Muscle layer of colon (tissue), 2 donors: ENCODE measurements around the gene ACOT11.

Experiments used
- H3K27ac ChIP-seq: one replicate; pipeline ENCODE4 v1.7.0; 2013; ENCODE audit warnings: low read depth, mild to moderate bottlenecking, low read length, moderate library complexity
- H3K27me3 ChIP-seq, 2 donors: one replicate each; pipeline ENCODE4 v1.7.0; 2013; ENCODE audit warnings: low read length in 2 of 2, mild to moderate bottlenecking in 2 of 2; ENCODE audit not compliant: insufficient read depth in 2 of 2, control insufficient read depth in 1 of 2
- H3K36me3 ChIP-seq: one replicate; pipeline ENCODE4 v1.7.0; 2013; ENCODE audit warnings: mild to moderate bottlenecking, low read length; ENCODE audit not compliant: insufficient read depth
- H3K4me1 ChIP-seq: one replicate; pipeline ENCODE4 v1.7.0; 2013; ENCODE audit warnings: mild to moderate bottlenecking, low read length; ENCODE audit not compliant: insufficient read depth
- H3K4me3 ChIP-seq, 2 donors: one replicate each; pipeline ENCODE4 v1.7.0; 2013; ENCODE audit warnings: low read length in 2 of 2, low read depth in 1 of 2, mild to moderate bottlenecking in 1 of 2, moderate library complexity in 1 of 2
- H3K9ac ChIP-seq: one replicate; pipeline ENCODE4 v1.7.0; 2013; ENCODE audit warnings: low read length
- H3K9me3 ChIP-seq: one replicate; pipeline ENCODE4 v1.7.0; 2013; ENCODE audit warnings: mild to moderate bottlenecking, low read length
- donor health status: abdominal sarcoma.
- donor health status: Adenocarcinoma of cecum.

ACOT11 gene

DNA sequence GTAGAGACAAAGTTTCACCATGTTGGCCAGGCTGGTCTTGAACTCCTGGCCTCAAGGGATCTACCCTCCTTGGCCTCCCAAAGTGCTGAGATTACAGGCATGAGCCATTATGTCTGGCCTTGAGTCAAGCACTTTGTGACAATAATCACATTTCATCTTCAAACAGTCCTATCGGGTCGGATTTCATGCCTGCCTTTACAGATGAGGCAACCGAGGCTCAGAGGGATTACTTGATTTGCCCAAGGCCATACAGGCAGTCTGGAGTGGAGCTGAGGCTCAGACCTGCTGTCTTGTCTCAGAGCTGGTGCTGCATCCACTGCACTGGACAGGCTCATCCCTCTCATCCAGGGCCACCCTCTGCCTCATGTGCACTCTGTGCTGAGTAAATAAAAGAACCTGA, 48.7 kb downstream of the ACOT11 start:
- Histone ChIP-seq H3K36me3 (peaks cover 38% of the 10 kb centered on the region), H3K9ac (no peak overlapping the region), H3K9me3 (no peaks in the 10 kb centered on the region), H3K4me3 (no peak overlapping the region), H3K27ac (no peak overlapping the region), H3K27me3 (no peaks in the 10 kb centered on the region), H3K4me1 (no peaks in the 10 kb centered on the region)

DNA sequence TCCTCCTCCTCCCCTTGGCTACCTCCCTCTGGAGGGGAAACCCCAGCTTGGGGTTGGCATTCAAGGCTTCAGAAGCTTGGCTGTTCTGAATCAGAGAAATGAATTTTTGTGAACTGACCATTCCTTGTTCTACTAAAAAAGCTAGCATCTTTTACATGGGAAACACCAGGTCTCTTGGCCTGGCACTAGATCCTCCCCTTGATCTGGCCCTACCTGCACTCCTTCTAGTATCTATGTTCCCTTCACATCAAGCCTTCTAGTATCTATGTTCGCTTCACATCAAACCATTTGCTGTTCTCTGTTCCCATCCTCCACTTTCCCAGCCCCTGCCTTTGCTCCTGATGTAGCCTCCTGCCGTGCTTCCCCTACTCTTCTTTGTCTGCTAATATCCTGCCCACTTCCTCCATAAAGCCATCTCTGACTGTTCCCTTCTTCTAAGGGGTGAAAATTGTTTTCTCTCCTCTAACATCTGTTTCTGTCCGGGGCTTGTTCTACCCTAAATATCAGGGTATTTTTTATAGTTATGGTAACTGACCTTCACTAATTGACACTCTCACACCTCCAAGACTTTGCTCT, 49.5 kb downstream of the ACOT11 start:
- no peaks in the 10 kb centered on the region for H3K9me3 ChIP-seq
- no peak overlapping the region for H3K27ac ChIP-seq
- no peaks in the 10 kb centered on the region for H3K4me1 ChIP-seq
- no peak overlapping the region for H3K4me3 ChIP-seq
- H3K27me3 ChIP-seq, result no peaks in the 10 kb centered on the region
- H3K9ac ChIP-seq, result no peak overlapping the region
- H3K36me3 ChIP-seq, result peaks cover 39% of the 10 kb centered on the region

DNA sequence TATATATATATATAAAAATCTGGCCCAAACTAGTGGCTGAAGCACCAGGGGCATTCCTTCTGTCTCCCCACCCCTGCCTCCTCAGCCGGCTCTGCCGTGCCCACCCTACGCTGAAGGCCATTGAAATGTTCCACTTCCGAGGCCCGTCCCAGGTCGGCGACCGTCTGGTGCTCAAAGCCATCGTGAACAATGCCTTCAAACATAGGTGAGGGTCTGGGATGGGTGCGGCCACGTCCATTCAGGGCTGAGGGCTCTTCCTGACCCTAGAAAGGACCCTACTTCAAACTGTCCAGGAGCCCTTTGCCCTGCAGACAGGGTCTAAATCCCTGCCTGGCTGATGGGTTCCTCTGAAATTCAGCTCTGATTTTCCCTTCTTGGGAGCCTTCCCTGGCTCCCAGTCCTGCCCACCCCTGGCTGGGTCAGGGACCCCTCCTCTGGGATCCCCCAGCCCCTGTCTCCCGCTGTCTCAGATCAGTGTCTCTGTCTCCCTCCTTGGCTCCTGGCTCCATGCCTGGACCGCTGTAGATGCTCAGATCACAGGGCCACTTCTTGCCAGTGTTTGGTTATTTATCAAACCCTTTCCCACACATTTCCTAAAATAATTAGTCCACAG, 51.3 kb downstream of the ACOT11 start:
- Histone ChIP-seq H3K27ac (no peak overlapping the region), H3K9ac (no peak overlapping the region), H3K4me1 (no peaks in the 10 kb centered on the region), H3K4me3 (no peak overlapping the region), H3K36me3 (peaks cover 33% of the 10 kb centered on the region), H3K9me3 (no peaks in the 10 kb centered on the region), H3K27me3 (no peaks in the 10 kb centered on the region)

DNA sequence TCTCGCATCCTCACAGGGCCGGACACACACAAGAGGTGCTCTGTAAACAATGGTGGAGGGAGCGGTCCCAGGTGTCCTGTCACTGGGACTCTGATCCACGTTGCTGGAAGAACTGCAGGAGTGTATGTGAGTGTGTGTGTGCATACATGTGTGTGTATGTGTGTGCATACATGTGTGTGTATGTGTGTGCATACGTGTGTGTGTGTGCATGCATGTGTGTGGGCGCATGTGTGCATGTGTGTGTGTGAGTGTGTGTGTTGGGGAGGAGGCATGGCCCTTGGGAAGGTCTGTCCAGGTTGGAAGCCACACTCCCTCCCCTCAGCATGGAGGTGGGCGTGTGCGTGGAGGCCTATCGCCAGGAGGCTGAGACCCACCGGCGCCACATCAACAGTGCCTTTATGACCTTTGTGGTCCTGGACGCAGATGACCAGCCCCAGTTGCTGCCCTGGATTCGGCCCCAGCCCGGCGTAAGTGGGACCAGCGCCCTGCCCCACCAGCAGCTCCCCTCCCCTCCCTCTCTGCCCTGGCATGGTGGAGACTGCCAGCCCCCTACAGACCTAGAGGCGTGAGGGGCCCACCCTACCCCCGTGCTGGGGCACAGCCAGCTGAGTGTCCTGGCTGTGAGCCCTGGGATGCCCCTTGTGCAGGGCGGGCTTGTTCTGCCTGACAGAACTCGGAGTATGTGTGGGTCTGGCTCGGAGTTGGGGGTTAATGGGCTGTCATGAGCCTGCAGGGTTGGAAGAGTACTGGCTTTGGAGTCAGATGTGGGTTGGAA, 53.1 kb downstream of the ACOT11 start:
- H3K9me3 ChIP-seq, result no peaks in the 10 kb centered on the region
- peaks cover 29% of the 10 kb centered on the region for H3K36me3 ChIP-seq
- no peak overlapping the region for H3K9ac ChIP-seq
- no peak overlapping the region for H3K27ac ChIP-seq
- no peak overlapping the region for H3K4me3 ChIP-seq
- H3K4me1 ChIP-seq, result no peaks in the 10 kb centered on the region
- H3K27me3 ChIP-seq, result no peaks in the 10 kb centered on the region

DNA sequence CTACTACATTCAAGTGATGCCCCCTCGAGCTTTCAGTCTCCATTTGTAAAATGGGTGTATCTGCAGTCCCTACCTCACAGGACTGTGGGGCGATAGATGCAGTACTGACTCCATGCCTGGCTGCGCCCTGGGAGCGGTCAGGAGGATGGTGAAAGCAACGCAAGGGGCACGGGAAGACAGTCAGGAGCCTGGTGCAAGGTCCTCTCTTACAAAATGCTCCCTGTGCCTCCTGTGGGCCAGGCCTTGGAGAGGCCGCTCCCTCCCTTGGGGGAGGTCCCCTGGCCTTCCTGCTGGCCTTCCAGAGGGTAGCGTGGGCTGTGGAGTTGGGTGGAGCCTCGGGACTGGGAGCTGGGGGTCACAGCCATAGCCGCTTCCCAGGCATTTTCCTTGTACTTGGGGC, 53.7 kb downstream of the ACOT11 start:
- no peak overlapping the region for H3K27ac ChIP-seq
- H3K27me3 ChIP-seq, result no peaks in the 10 kb centered on the region
- no peaks in the 10 kb centered on the region for H3K9me3 ChIP-seq
- H3K36me3 ChIP-seq, result peaks cover 34% of the 10 kb centered on the region
- H3K9ac ChIP-seq, result no peak overlapping the region
- no peaks in the 10 kb centered on the region for H3K4me1 ChIP-seq
- H3K4me3 ChIP-seq, result no peak overlapping the region

DNA sequence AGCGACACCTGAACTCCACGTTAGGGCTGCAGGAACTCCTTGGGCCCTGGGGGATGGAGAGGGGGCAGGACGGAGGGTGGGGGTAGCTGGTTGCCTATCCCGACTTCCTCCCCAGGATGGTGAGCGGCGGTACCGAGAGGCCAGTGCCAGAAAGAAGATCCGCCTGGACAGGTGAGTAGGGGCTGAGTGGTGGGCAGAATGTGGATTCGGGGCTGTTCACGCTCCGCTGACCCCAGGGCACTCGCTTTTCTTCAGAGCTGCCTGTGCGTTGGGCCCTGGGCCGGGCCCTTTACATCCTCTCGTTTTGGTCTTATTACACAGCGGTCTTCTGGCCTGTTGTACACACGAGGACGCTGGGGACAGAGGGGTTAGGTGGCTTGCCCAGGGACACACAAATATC, 54.5 kb downstream of the ACOT11 start:
- Histone ChIP-seq H3K36me3 (peaks cover 29% of the 10 kb centered on the region), H3K9me3 (no peaks in the 10 kb centered on the region), H3K27ac (no peak overlapping the region), H3K4me3 (no peak overlapping the region), H3K9ac (no peak overlapping the region), H3K4me1 (no peaks in the 10 kb centered on the region), H3K27me3 (no peaks in the 10 kb centered on the region)

DNA sequence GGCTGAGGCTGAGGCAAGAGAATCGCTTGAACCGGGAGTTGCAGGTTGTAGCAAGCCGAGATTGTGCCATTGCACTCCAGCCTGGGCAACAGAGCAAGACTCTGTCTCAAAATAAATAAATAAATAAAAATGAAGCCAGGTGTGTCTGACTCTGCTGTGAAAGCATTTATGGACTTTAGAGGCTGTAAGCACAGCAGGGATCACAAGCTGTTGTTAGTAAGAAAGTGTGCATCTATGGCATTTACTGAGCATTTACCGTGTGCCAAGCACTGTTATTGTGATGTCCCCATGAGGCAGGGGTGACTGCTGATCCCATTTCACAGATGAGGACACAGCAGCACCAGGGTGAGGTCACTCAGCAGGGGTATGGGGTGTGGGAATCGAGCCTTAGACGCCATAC, 55.2 kb downstream of the ACOT11 start:
- no peak overlapping the region for H3K9ac ChIP-seq
- no peak overlapping the region for H3K4me3 ChIP-seq
- H3K36me3 ChIP-seq, result peaks cover 28% of the 10 kb centered on the region
- no peak overlapping the region for H3K27ac ChIP-seq
- H3K27me3 ChIP-seq, result no peaks in the 10 kb centered on the region
- H3K9me3 ChIP-seq, result no peaks in the 10 kb centered on the region
- H3K4me1 ChIP-seq, result no peaks in the 10 kb centered on the region

DNA sequence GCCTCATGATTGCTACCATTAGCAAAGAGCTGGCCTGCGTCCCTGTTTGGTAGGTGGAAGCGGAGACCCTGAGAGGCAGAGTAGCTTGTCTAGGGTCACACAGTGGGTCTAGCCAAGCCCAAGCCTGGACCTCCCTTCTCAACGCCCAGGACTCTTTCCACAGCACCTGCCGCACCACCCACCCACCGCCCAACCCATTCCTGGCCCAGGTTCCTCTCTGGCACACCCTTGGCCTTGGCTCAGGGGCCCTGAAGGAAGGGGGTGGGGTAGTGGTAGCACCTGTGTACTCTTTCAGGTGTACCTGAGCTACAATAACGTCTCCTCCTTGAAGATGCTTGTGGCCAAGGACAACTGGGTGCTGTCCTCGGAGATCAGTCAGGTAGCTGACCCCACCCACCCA, 56.0 kb downstream of the ACOT11 start:
- no peaks in the 10 kb centered on the region for H3K27me3 ChIP-seq
- no peaks in the 10 kb centered on the region for H3K4me1 ChIP-seq
- no peak overlapping the region for H3K9ac ChIP-seq
- no peak overlapping the region for H3K4me3 ChIP-seq
- H3K9me3 ChIP-seq, result no peaks in the 10 kb centered on the region
- H3K27ac ChIP-seq, result no peak overlapping the region
- H3K36me3 ChIP-seq, result peaks cover 27% of the 10 kb centered on the region

DNA sequence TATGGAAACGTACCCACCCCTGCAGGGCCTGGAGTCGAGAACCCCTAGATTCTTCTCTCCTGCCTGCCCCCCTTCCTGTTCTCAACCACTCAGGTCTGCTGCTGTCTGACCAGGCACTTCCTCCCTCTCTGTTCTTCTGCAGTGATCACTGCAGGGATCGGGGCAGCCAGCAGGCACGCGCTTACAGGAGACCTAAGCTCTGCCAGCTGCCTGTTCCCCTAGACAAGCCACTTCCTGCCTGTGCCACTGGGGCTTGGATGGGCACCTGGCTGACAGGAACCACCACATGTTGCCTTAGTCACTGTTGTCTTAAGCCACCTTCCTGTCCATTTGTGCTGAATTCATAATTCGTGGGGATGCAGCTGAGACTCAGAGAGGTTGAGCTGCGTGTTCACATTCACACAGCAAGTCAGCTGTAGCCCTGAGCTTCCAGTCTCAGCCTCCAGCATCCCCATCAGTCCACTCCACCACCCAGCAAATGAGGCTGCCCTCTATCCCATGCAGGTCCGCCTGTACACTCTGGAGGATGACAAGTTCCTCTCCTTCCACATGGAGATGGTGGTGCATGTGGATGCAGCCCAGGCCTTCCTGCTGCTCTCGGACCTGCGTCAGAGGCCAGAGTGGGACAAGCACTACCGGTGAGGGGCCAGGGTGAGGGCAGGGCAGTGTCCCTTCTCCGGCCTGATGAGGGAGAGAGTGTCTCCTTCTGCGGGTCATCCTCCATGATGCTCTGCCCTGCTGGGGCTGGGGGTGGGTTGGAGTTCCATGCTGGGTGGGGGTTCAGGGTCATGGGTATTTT, 56.7 kb downstream of the ACOT11 start:
- Histone ChIP-seq H3K4me1 (no peaks in the 10 kb centered on the region), H3K9ac (no peak overlapping the region), H3K27me3 (no peaks in the 10 kb centered on the region), H3K27ac (no peak overlapping the region), H3K4me3 (no peak overlapping the region), H3K9me3 (no peaks in the 10 kb centered on the region), H3K36me3 (peaks cover 27% of the 10 kb centered on the region)

DNA sequence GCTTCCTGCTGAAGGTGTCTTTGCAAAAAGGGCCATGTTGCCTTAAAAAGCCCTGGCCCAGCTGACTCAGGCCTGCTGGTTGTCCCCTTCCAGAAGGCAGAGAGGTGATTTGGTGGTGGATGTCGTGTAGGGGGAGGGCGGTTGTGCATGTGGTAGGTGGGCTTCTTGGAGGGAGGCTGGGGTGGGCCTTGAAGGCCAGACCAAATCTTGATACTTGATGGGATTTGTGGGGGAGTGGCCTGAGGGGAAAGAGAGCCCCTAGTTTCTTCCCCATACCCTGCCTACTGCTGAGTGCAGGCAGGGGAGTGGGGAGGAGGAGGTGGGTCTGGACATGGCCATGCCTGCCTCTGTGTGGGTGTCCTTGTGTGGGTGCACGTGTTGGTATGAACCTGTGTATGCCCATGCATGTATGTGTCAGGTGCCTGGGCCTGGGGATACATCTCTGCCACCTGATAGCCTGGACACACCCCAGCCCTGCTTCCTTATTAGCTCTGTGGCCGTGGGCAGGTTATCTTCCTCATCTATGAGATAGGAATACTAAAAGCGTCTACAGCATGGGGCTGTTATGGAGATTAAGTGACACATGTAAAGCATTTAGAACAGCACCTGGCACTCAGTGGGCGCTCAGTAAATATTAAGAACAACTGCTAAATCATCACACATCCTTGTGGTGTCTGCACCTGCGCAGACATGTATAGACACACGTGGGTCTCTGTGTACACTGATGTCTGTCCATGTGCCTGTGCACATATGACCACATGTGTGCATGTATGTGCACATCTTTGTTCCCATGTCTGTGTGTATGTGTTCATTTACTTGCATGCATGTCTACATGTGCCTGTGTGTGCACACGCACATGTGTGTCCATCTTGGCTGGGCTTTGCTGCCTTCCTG, 58.3 kb downstream of the ACOT11 start:
- H3K36me3 ChIP-seq, result peaks cover 21% of the 10 kb centered on the region
- H3K27me3 ChIP-seq, result no peaks in the 10 kb centered on the region
- no peaks in the 10 kb centered on the region for H3K9me3 ChIP-seq
- H3K4me1 ChIP-seq, result no peaks in the 10 kb centered on the region
- no peak overlapping the region for H3K4me3 ChIP-seq
- no peak overlapping the region for H3K9ac ChIP-seq
- H3K27ac ChIP-seq, result no peak overlapping the region

DNA sequence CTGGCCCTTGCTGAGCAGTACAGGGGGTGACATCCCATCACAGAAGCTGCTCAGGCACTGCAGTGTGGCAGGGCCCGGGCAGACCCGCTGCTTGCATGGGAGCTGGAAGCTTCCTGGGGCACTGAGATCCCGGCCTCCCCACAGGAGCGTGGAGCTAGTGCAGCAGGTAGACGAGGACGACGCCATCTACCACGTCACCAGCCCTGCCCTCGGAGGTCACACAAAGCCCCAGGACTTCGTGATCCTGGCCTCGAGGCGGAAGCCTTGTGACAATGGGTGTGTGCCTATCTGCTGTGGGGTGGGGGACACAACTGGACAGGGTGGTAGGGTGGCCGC, 58.9 kb downstream of the ACOT11 start:
- Histone ChIP-seq H3K27ac (no peak overlapping the region), H3K4me3 (no peak overlapping the region), H3K36me3 (peaks cover 16% of the 10 kb centered on the region), H3K9me3 (no peaks in the 10 kb centered on the region), H3K9ac (no peak overlapping the region), H3K4me1 (no peaks in the 10 kb centered on the region), H3K27me3 (no peaks in the 10 kb centered on the region)
